AG09309 (cell line): ENCODE results near the gene RBFOX2.

Source experiments
- DNase-seq: peaks from one replicate; pipeline ENCODE4 v3.0.0-alpha.2; 2010; ENCODE audit warnings: low read depth
- H3K4me3 ChIP-seq: 2 replicates; pipeline ENCODE4 v1.5.1; 2011; ENCODE audit warnings: mild to moderate bottlenecking, low read depth, low read length, moderate library complexity; ENCODE audit not compliant: control insufficient read depth
- CTCF ChIP-seq: IDR thresholded peaks from 2 replicates; pipeline ENCODE4 v1.5.1; 2011; ENCODE audit warnings: mild to moderate bottlenecking, low read depth, low read length, inconsistent platforms; ENCODE audit not compliant: insufficient read depth, control insufficient read depth; ENCODE audit errors: missing control alignments

The RBFOX2 gene

GRCh38 chr22:35888181-35888870 lies 140.3 kb downstream of the RBFOX2 start:
- no peak for TF ChIP-seq CTCF
- DNase-seq: no peak
- no peak overlapping the region for H3K4me3 ChIP-seq

- no peak for DNase-seq
- no peak overlapping the region for H3K4me3 ChIP-seq
- TF ChIP-seq CTCF: no peak
Observed at GRCh38 chr22:35887296-35887875, 141.2 kb downstream of the RBFOX2 start.

DNA sequence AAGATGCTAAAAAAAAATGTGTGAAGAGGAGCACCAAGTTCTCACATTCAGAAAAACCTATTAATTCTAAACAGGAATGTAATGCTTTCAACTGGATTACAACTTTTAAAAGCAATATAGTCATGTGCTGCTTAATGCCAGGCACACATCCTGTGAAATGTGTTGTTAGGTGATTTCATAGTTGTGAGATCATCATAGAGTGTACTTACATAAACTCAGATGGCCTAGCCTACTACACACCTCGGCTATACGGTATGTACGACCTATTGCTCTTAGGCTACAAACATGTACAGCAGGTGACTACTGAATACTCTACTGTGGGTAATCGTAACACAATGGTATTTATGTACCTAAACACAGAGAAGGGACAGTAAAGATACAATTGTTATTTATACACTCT lies 142.3 kb downstream of the RBFOX2 start:
- DNase-seq: no peak
- no peak overlapping the region for H3K4me3 ChIP-seq
- no peak for TF ChIP-seq CTCF

DNA sequence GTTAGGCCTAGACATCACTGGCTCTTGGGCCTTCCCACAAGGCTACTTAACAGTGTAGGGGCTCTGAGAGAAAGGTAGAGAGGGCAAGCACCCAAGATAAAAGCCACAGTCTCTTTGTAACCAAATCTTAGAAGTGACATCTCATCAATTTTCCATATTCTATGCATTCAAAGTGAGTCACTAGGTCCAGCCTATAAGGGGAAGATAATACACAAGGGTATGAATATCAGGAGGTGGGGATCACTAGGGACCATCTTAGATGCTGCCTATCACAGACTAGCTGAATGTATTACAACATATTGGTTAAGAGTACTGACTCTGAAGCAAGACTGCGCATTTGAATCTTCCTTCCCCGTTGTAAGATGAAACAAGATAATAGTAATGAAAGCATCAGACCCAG lies 144.1 kb downstream of the RBFOX2 start:
- no peak overlapping the region for H3K4me3 ChIP-seq
- no peak for TF ChIP-seq CTCF
- DNase-seq: no peak

DNA sequence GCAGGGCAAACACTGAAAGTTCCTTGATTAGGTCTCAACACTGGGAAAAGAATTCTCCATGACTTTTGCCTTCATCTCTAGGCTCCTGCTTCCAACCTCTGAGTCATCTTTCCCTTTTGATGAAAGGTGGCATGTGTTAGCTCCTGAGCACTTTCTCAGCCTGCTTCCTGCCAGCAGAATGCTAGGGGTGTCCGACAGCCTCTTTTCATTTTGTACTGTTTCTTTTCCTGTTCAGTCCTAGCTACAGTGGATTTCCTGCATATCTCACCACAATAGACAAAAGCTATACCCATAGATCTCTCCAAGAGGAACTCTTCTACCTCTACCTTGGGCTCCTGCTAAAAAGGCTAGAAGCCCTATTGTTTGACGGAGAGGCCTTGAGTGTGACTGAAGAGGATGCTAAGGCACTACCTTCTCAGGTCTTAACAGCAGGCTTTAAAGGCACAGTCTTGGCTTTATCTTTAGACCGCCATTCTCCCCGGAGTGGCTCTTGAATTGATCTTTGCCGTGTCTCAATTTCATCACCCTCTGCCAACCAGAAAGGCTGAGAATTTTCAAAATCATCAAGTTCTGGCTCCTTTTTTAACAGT lies 145.5 kb downstream of the RBFOX2 start:
- no peak overlapping the region for H3K4me3 ChIP-seq
- no peak for DNase-seq
- TF ChIP-seq CTCF: no peak

GRCh38 chr22:35882211-35883030 lies 146.2 kb downstream of the RBFOX2 start:
- no peak for TF ChIP-seq CTCF
- no peak for DNase-seq
- no peak overlapping the region for H3K4me3 ChIP-seq
